ENCODE measurements around the gene HOXB9.
A peak's percentile ranks its signal among the peaks of the same experiment; 100 is the strongest.

DNA sequence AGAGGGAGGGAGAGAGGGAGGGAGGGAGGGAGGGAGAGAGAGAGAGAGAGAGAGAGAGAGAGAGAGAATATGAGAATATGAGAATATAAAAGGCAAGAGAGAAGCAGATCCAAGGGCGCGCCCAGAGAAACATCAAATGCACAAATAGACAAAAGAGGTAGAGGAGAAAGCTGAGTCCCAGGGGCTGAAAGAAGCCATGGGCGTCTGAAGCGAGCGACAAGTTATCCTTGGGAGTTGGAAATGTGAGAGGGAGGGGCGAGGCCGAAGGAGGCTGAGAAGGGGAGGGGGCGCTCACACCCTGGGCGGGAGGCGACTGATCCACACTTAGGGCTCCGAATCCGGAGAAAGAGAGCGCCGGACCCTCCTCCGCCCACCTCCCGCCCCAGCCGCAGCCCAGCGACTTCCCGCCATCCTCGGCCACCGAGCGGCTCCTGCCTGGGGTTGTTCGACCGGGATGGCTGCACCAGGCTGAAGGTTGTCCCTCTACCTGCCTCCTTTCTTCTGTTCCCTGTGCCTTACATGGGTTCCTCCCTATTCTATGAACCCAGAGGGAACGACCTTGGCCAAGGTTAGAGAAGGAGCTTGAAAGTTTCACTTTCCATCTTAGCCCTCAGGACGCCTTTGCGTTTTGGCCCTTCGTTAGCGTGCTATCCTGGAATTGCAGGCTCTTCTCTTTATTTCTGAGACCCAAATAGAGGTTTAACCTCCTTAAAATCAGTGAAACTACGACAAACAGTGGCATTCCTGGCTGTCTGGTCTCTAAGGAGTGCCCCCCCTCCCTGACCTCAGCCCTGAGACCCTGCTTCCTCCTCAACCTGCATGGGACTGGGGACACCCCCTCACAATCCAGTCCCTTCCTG, 21.2 kb upstream of the HOXB9 start:
- TF ChIP-seq, protein P1, sequence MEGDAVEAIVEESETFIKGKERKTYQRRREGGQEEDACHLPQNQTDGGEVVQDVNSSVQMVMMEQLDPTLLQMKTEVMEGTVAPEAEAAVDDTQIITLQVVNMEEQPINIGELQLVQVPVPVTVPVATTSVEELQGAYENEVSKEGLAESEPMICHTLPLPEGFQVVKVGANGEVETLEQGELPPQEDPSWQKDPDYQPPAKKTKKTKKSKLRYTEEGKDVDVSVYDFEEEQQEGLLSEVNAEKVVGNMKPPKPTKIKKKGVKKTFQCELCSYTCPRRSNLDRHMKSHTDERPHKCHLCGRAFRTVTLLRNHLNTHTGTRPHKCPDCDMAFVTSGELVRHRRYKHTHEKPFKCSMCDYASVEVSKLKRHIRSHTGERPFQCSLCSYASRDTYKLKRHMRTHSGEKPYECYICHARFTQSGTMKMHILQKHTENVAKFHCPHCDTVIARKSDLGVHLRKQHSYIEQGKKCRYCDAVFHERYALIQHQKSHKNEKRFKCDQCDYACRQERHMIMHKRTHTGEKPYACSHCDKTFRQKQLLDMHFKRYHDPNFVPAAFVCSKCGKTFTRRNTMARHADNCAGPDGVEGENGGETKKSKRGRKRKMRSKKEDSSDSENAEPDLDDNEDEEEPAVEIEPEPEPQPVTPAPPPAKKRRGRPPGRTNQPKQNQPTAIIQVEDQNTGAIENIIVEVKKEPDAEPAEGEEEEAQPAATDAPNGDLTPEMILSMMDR (conservative IDR thresholded peaks at IDR 0.05; ENCODE audit: low read depth in 2 of 2): no peak
- TF ChIP-seq EZH2 (IDR thresholded peaks at IDR 0.05; ENCODE audit: low read depth, unreplicated experiment): peak; percentile 48
- TF ChIP-seq POLR2AphosphoS5 (IDR thresholded peaks at IDR 0.05; ENCODE audit: low read depth): no peak
- TF ChIP-seq, protein P2, sequence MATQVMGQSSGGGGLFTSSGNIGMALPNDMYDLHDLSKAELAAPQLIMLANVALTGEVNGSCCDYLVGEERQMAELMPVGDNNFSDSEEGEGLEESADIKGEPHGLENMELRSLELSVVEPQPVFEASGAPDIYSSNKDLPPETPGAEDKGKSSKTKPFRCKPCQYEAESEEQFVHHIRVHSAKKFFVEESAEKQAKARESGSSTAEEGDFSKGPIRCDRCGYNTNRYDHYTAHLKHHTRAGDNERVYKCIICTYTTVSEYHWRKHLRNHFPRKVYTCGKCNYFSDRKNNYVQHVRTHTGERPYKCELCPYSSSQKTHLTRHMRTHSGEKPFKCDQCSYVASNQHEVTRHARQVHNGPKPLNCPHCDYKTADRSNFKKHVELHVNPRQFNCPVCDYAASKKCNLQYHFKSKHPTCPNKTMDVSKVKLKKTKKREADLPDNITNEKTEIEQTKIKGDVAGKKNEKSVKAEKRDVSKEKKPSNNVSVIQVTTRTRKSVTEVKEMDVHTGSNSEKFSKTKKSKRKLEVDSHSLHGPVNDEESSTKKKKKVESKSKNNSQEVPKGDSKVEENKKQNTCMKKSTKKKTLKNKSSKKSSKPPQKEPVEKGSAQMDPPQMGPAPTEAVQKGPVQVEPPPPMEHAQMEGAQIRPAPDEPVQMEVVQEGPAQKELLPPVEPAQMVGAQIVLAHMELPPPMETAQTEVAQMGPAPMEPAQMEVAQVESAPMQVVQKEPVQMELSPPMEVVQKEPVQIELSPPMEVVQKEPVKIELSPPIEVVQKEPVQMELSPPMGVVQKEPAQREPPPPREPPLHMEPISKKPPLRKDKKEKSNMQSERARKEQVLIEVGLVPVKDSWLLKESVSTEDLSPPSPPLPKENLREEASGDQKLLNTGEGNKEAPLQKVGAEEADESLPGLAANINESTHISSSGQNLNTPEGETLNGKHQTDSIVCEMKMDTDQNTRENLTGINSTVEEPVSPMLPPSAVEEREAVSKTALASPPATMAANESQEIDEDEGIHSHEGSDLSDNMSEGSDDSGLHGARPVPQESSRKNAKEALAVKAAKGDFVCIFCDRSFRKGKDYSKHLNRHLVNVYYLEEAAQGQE (IDR thresholded peaks at IDR 0.05; ENCODE audit: unreplicated experiment): no peak
- TF ChIP-seq CREB1 (CRISPR knock-in tag; IDR thresholded peaks at IDR 0.05; ENCODE audit: low read depth): no peak
- no peak for TF ChIP-seq STAT1 (IDR thresholded peaks at IDR 0.05; ENCODE audit: unreplicated experiment)
- TF ChIP-seq, protein P3, sequence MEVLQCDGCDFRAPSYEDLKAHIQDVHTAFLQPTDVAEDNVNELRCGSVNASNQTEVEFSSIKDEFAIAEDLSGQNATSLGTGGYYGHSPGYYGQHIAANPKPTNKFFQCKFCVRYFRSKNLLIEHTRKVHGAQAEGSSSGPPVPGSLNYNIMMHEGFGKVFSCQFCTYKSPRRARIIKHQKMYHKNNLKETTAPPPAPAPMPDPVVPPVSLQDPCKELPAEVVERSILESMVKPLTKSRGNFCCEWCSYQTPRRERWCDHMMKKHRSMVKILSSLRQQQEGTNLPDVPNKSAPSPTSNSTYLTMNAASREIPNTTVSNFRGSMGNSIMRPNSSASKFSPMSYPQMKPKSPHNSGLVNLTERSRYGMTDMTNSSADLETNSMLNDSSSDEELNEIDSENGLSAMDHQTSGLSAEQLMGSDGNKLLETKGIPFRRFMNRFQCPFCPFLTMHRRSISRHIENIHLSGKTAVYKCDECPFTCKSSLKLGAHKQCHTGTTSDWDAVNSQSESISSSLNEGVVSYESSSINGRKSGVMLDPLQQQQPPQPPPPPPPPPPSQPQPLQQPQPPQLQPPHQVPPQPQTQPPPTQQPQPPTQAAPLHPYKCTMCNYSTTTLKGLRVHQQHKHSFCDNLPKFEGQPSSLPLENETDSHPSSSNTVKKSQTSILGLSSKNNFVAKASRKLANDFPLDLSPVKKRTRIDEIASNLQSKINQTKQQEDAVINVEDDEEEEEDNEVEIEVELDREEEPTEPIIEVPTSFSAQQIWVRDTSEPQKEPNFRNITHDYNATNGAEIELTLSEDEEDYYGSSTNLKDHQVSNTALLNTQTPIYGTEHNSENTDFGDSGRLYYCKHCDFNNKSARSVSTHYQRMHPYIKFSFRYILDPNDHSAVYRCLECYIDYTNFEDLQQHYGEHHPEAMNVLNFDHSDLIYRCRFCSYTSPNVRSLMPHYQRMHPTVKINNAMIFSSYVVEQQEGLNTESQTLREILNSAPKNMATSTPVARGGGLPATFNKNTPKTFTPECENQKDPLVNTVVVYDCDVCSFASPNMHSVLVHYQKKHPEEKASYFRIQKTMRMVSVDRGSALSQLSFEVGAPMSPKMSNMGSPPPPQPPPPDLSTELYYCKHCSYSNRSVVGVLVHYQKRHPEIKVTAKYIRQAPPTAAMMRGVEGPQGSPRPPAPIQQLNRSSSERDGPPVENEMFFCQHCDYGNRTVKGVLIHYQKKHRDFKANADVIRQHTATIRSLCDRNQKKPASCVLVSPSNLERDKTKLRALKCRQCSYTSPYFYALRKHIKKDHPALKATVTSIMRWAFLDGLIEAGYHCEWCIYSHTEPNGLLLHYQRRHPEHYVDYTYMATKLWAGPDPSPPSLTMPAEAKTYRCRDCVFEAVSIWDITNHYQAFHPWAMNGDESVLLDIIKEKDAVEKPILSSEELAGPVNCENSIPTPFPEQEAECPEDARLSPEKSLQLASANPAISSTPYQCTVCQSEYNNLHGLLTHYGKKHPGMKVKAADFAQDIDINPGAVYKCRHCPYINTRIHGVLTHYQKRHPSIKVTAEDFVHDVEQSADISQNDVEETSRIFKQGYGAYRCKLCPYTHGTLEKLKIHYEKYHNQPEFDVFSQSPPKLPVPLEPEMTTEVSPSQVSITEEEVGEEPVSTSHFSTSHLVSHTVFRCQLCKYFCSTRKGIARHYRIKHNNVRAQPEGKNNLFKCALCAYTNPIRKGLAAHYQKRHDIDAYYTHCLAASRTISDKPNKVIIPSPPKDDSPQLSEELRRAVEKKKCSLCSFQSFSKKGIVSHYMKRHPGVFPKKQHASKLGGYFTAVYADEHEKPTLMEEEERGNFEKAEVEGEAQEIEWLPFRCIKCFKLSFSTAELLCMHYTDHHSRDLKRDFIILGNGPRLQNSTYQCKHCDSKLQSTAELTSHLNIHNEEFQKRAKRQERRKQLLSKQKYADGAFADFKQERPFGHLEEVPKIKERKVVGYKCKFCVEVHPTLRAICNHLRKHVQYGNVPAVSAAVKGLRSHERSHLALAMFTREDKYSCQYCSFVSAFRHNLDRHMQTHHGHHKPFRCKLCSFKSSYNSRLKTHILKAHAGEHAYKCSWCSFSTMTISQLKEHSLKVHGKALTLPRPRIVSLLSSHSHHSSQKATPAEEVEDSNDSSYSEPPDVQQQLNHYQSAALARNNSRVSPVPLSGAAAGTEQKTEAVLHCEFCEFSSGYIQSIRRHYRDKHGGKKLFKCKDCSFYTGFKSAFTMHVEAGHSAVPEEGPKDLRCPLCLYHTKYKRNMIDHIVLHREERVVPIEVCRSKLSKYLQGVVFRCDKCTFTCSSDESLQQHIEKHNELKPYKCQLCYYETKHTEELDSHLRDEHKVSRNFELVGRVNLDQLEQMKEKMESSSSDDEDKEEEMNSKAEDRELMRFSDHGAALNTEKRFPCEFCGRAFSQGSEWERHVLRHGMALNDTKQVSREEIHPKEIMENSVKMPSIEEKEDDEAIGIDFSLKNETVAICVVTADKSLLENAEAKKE (CRISPR knock-in tag; IDR thresholded peaks at IDR 0.05): no peak
